Lung microvascular endothelial cell (primary cell): ENCODE results near the gene TYSND1. TPM values are rescaled to one million over a fixed set of nuclear protein-coding genes. Genes with fewer than 3 reads are reported as not detected.
A peak's percentile ranks its signal among the peaks of the same experiment; 100 is the strongest.
"Not testable (repeated sequence)": the region's sequence is repeated elsewhere in the genome, so short reads cannot be mapped to it uniquely, and the experiment has no call there.

ENCODE experiments used
- DNase-seq, 2 donors: peaks; one replicate each; pipeline versions ENCODE4 v3.0.0 to v3.0.0-alpha.2; 2010; ENCODE audit warnings: low read depth in 2 of 2
- total RNA-seq: library from RNA; depleted of rRNA; stranded (reverse); fragments of >200 nt; gene quantifications from 2 replicates; pipeline ENCODE4 v1.2.1, GENCODE V29; 2014

The TYSND1 gene
- total RNA-seq, 1 donor from 2014 or later = 4.8 TPM

DNA sequence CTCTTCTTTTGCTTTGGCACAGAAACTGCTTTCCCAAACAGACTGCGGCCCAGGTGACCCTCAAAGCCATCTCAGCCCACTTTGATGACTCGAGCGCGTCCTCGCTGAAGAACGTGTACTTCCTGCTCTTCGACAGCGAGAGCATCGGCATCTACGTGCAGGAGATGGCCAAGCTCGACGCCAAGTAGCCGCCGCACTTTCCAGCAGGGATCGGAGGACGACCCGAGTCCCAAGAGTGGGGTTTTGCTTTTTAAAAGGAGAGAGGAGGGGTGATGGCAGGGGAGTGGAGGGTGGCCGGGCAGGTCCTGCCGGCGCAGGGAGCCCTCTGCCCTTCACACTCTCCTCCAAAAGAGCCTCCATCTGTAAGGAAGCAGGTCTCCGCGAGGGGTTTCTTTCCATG, 35.0 kb downstream of the TYSND1 start:
- DNase-seq = no peak

GRCh38 chr10:70109064-70109729, 37.3 kb downstream of the TYSND1 start:
- no peak for DNase-seq

DNA sequence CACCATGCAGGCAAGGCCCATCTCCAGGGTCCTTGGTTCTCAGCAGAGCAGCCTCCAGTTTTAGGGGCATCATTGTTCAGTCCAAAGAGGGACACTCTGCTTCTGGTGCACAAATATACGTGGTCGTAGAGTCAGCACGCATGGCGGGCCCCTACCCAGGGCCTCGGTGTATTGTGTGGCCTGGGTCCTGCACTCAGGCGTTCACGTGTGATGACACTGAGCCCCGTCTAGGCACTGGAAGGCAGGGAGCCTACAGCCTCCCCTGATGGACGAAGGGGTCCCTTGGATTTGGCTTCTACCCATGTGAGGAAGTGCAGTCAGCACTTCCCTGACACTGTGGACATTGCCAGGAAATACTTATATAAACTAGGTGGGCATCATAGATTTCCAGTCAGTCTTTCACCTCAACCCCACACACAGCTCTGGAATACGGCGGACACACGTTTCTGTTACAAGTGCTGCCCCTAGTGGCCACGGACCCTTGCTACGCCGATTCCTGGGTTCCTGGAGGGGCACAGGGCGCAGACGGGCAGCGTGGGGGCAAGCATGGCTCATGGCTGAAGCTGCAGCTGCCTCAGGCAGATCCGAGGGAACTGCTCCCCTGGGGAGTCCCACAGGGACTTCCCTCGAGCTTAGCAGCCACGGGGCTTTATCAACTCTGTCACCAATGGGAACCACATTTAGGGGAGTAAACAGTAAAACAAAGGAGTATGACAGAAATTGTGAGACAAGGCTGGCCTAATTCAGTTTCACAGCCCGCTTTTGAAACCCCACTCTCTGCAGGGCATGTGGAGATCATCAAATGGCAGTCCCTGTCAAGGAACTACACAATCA, 39.3 kb downstream of the TYSND1 start:
- DNase-seq = peak in 1 of 2 donors; percentile 30

- no peak for DNase-seq
These were observed 44.8 kb downstream of the TYSND1 start for GRCh38 chr10:70101668-70102067.

GRCh38 chr10:70101068-70101562, 45.4 kb downstream of the TYSND1 start:
- not testable (repeated sequence) for DNase-seq

GRCh38 chr10:70098271-70098670, 48.2 kb downstream of the TYSND1 start:
- DNase-seq = no peak

DNA sequence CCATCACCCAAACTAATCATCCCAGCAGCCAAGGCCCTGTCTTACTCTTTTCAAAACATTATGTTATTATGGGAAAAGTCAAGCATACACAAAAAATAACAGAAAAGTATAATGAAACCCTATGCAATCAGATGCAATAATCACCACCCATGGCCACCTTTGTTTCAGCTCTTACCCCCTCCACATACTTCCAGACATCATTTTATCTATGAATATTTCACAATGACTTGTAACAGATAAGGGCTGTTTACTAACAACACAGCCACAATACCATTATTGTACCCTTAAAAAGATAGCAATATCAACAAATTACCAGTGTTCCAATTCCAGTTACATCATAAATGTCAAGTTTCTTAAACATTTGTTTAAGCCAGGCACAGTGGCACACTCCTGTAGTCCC, 49.0 kb downstream of the TYSND1 start:
- no peak for DNase-seq

DNA sequence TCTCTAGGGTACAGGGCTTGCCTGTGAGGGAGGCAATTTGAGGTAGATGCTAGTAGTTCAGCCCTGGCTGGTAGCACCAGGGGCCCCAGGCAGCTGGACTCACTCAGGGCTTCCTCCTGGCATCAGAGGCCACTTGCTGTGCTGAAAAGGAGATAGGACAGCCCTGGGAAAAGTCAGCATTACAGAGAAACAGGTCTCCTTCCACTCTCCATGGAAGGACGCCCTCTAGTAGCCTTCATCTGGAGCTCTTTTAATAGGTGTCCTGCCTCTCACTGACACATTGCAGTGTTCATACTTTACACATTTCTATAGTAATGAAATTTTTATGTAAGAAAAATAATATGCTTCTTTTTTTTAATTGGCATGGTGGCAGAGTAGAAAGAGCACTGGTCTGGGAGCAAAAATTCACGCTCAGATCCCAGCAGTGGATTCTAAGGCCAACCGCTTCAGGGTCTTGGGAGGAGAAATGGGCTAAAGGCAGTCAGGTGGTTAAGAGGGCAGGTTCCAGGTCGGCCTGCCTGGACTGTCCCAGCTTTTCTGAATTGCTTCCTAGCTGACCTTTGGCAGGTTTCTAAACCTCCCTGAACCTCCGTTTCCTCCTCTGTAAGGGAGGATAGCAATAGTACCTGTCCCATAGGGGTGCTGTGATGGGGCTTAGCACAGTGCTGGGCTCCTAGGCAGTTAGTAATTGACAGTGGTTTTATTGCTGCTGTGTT, 49.6 kb downstream of the TYSND1 start:
- no peak for DNase-seq

DNA sequence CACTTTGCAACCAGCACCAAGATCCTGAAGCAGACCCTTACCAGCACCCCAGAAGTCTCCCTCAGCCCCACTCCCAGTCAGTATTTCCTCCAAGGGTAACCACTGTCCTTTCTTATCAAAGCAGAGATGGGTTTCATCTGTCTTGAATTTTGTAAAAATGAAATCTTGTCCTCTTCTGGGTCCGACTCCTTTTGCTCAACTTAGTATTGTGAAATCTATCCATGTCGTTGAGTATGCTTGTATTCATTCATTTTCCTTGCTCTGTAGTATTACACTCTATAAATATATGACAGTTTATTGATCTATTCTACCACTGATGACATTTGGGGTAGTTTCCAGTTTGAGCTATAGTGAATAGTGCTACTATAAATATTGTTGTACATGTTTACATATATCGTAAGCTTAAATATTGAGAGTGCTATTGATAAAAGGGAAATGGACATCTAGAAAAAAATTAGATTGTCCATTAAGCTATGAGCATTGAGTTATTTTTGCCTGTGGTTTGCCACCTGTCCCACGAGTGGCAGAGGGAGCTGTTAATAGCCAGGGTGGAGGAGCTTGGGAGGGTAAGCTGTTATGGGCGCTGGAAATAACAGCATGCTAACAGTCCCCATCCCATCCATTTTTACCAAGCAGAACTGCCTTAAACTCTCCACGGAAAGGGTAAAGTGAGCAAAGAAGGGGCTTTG, 50.3 kb downstream of the TYSND1 start:
- DNase-seq = no peak

GRCh38 chr10:70094250-70094649, 52.2 kb downstream of the TYSND1 start:
- DNase-seq = no peak

DNA sequence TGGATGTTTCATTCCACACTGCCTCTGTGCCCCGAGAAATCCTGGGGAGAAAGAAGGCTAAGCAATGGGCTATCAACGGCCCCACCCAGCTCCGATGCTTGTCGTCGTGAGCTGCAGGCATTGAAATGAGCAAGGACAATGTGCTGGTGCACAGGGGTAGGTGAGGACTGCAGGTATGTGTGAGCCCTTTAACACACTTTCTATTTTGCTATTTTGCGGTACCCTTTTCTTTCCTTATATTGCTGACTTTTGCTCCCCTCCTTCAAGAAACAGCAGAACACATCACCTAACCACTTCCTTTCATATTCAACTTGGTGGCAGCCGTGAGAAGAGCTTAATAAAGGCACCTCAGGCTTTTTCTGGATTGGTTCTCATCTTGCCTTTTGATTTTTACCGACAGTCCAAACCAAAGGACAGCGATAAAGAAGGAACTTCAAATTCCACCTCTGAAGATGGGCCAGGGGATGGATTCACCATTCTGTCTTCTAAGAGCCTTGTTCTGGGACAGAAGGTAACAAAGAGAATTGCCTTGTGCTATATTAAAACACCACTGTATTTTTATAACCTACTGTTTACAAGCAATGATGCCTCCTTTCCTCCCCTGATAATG, 53.1 kb downstream of the TYSND1 start:
- DNase-seq = no peak

DNA sequence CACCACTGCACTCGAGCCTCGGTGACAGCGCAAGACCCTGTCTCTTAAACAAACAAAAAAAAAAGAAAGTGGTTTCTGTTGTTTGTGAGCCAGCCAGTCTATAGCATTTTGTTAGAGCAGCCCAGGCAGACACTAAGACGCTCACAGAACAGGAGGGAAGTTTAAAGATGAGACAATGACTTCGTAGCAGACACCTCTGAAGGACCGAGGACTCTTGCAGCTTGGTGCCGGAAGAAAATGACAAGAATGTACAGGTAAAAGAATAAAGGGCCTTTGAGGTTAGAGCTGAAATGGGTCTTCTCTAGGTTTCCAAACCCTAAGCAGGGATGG, 54.1 kb downstream of the TYSND1 start:
- DNase-seq = no peak

DNA sequence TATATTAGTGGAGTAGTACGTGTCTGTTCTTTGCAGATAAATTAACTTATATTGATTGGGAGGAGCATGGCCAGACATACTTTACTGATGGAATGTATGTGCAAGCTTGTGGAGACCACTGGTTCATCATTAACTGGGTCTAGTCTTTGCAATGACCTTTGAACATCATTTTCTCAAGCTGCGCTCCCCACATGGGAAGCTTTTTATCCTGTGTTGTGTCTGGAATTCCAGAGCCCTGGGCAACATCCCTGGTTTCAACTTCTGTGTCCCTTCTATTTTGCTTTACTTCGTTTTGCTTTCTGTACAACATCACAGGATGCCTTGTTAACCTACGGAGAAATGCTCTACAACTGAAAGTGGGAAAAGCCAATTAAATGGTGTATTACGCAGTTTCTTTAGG, 55.5 kb downstream of the TYSND1 start:
- DNase-seq = no peak

- no peak for DNase-seq
These were observed 56.5 kb downstream of the TYSND1 start for GRCh38 chr10:70090013-70090412.

- DNase-seq = no peak
These were observed 58.2 kb downstream of the TYSND1 start for GRCh38 chr10:70088308-70088698.

Other genes with a start within 250 kb of the TYSND1 start
- gene MACROH2A2, start 93.9 kb downstream of the TYSND1 start, total RNA-seq = under 0.01 TPM in 1 of 2 replicates, not detected in the other
- gene AIFM2, start 13.9 kb downstream of the TYSND1 start, total RNA-seq = 0.40 and 1.3 TPM in 2 replicates
- gene SAR1A, start 23.8 kb upstream of the TYSND1 start, total RNA-seq = 108 and 156 TPM in 2 replicates
- gene PPA1, start 86.7 kb upstream of the TYSND1 start, total RNA-seq = 74.8 and 150 TPM in 2 replicates
- not detected in 2 replicates for gene NPFFR1, start 137.3 kb upstream of the TYSND1 start, total RNA-seq
- gene LRRC20, start 235.9 kb upstream of the TYSND1 start, total RNA-seq = 1.8 and 3.7 TPM in 2 replicates